ENCODE data around the gene CEACAM7. TPM values are rescaled to one million over a fixed set of nuclear protein-coding genes. Genes with fewer than 3 reads are reported as not detected.

CEACAM7 gene
- total RNA-seq, 4 donors from 2014 or later, result 0.96 to 5.6 TPM; not detected in 2

- ATAC-seq, result no peak
- no peaks in the 10 kb centered on the region for H3K36me3 ChIP-seq
- 20 to 67% methylated on average over 1 of the region's 1 CpG for WGBS, 2 donors (ENCODE audit: low coverage in 1 of 2)
- H3K4me3 ChIP-seq, result no peak overlapping the region
- no peaks in the 10 kb centered on the region for H3K4me1 ChIP-seq
- TF ChIP-seq POLR2AphosphoS5 (IDR thresholded peaks at IDR 0.05) (no peak), POLR2A (IDR thresholded peaks at IDR 0.05) (no peak), EP300 (IDR thresholded peaks at IDR 0.05) (no peak)
- TF ChIP-seq, protein P1, sequence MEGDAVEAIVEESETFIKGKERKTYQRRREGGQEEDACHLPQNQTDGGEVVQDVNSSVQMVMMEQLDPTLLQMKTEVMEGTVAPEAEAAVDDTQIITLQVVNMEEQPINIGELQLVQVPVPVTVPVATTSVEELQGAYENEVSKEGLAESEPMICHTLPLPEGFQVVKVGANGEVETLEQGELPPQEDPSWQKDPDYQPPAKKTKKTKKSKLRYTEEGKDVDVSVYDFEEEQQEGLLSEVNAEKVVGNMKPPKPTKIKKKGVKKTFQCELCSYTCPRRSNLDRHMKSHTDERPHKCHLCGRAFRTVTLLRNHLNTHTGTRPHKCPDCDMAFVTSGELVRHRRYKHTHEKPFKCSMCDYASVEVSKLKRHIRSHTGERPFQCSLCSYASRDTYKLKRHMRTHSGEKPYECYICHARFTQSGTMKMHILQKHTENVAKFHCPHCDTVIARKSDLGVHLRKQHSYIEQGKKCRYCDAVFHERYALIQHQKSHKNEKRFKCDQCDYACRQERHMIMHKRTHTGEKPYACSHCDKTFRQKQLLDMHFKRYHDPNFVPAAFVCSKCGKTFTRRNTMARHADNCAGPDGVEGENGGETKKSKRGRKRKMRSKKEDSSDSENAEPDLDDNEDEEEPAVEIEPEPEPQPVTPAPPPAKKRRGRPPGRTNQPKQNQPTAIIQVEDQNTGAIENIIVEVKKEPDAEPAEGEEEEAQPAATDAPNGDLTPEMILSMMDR (IDR thresholded peaks at IDR 0.05), result no peak
- H3K27ac ChIP-seq, result no peak overlapping the region
- peaks cover 58% of the 10 kb centered on the region for H3K27me3 ChIP-seq
- peaks cover 0 to 33% (median 0%) of the 10 kb centered on the region in 3 donors for H3K9me3 ChIP-seq
Observed at GRCh38 chr19:41694196-41694595, 6.1 kb upstream of the CEACAM7 start.

GRCh38 chr19:41691268-41691970 is 3.3 kb upstream of the CEACAM7 start:
- Histone ChIP-seq H3K9me3 (peaks cover 0 to 33% (median 0%) of the 10 kb centered on the region in 3 donors), H3K27ac (no peak overlapping the region)
- WGBS, 2 donors (ENCODE audit: low coverage in 1 of 2), result 20 to 35% methylated on average over 9 to 20 of the region's 20 CpGs

GRCh38 chr19:41690801-41691065 is 2.7 kb upstream of the CEACAM7 start:
- WGBS, 2 donors (ENCODE audit: low coverage in 1 of 2), result no CpG with 5 or more reads among the region's 3 CpGs
- no peak overlapping the region for H3K27ac ChIP-seq
- H3K9me3 ChIP-seq, result peaks cover 0 to 33% (median 0%) of the 10 kb centered on the region in 3 donors
- peaks cover 56% of the 10 kb centered on the region for H3K27me3 ChIP-seq
- H3K4me3 ChIP-seq, result no peak overlapping the region
- H3K4me1 ChIP-seq, result no peaks in the 10 kb centered on the region
- TF ChIP-seq EP300 (IDR thresholded peaks at IDR 0.05), result no peak
- no peak for TF ChIP-seq POLR2A (IDR thresholded peaks at IDR 0.05)
- TF ChIP-seq POLR2AphosphoS5 (IDR thresholded peaks at IDR 0.05), result no peak
- TF ChIP-seq, protein P1 (IDR thresholded peaks at IDR 0.05), result no peak
- no peaks in the 10 kb centered on the region for H3K36me3 ChIP-seq
- ATAC-seq, result no peak

More at GRCh38 chr19:41691268-41691970, 3.3 kb upstream of the CEACAM7 start:
- no peak for TF ChIP-seq POLR2AphosphoS5 (IDR thresholded peaks at IDR 0.05)
- no peak for TF ChIP-seq EP300 (IDR thresholded peaks at IDR 0.05)
- TF ChIP-seq, protein P1 (IDR thresholded peaks at IDR 0.05), result peak in 1 of 4 experiments; percentile 14
- Histone ChIP-seq H3K4me3 (no peak overlapping the region), H3K4me1 (no peaks in the 10 kb centered on the region), H3K36me3 (no peaks in the 10 kb centered on the region), H3K27me3 (peaks cover 61% of the 10 kb centered on the region)
- ATAC-seq, result no peak

GRCh38 chr19:41689993-41690800 is 2.1 kb upstream of the CEACAM7 start:
- no peak overlapping the region for H3K27ac ChIP-seq
- peaks cover 0 to 33% (median 0%) of the 10 kb centered on the region in 3 donors for H3K9me3 ChIP-seq
- H3K27me3 ChIP-seq, result peaks cover 53% of the 10 kb centered on the region
- H3K4me1 ChIP-seq, result no peaks in the 10 kb centered on the region
- H3K36me3 ChIP-seq, result no peaks in the 10 kb centered on the region
- no peak overlapping the region for H3K4me3 ChIP-seq
- no peak for TF ChIP-seq POLR2A (IDR thresholded peaks at IDR 0.05)
- TF ChIP-seq POLR2AphosphoS5 (IDR thresholded peaks at IDR 0.05), result no peak
- TF ChIP-seq EP300 (IDR thresholded peaks at IDR 0.05), result no peak
- TF ChIP-seq, protein P1 (IDR thresholded peaks at IDR 0.05), result no peak
- WGBS, 2 donors (ENCODE audit: low coverage in 1 of 2), result 46 to 80% methylated on average over 1 to 2 of the region's 4 CpGs
- ATAC-seq, result no peak

Measured in gastroesophageal sphincter (tissue), 4 donors.